H1 (cell line): Measurements from ENCODE around the gene PLSCR1. TPM values are rescaled to one million over a fixed set of nuclear protein-coding genes. Genes with fewer than 3 reads are reported as not detected.

Experiments
- CTCF ChIA-PET: fragments of 300-600 bp; sonication (Branson Sonifier 250); formaldehyde crosslinking; loops from one replicate; lab custom pipeline; 2021; ENCODE audit not compliant: partially characterized antibody; lab: Charles Lee
- POLR2A ChIA-PET: fragments of 300-600 bp; sonication (Branson Sonifier 250); formaldehyde crosslinking; loops from one replicate; lab custom pipeline; 2021; ENCODE audit warnings: inconsistent platforms; ENCODE audit not compliant: partially characterized antibody; lab: Charles Lee
- DNase-seq, 2 experiments: peaks; one replicate each; pipeline versions ENCODE4 v3.0.0 to v3.0.0-alpha.2; 2010 to 2022; ENCODE audit warnings: low spot score in 2 of 2, low read depth in 1 of 2, mixed read lengths in 1 of 2
- FAIRE-seq: peaks from 2 replicates; lab custom pipeline; 2011; peaks lifted over from hg19 to GRCh38; lab: Jason Lieb, UNC
- H2AFZ ChIP-seq: 2 replicates; pipeline ENCODE4 v1.8.1; 2012; ENCODE audit warnings: low read length, inconsistent platforms
- H2AK5ac ChIP-seq: 2 replicates; pipeline ENCODE4 v1.6.1; 2013; ENCODE audit warnings: low read depth, low read length
- H2BK120ac ChIP-seq: replicated peaks from 2 replicates; pipeline ENCODE3; 2013; ENCODE audit warnings: low read depth, low read length, inconsistent platforms
- H2BK12ac ChIP-seq: 2 replicates; pipeline ENCODE4 v1.6.1; 2013; ENCODE audit warnings: low read depth, low read length
- H2BK15ac ChIP-seq: 2 replicates; pipeline ENCODE4 v1.6.1; 2013; ENCODE audit warnings: low read length
- H2BK20ac ChIP-seq: 2 replicates; pipeline ENCODE4 v1.6.1; 2013; ENCODE audit warnings: low read length
- H2BK5ac ChIP-seq: 2 replicates; pipeline ENCODE4 v1.6.1; 2013; ENCODE audit warnings: low read depth, low read length
- H3K14ac ChIP-seq: 2 replicates; pipeline ENCODE4 v1.6.1; 2013; ENCODE audit warnings: inconsistent platforms; ENCODE audit not compliant: insufficient read length
- H3K18ac ChIP-seq: 2 replicates; pipeline ENCODE4 v1.6.1; 2013; ENCODE audit warnings: low read length; ENCODE audit errors: extremely low read depth
- H3K23ac ChIP-seq: 2 replicates; pipeline ENCODE4 v1.6.1; 2013; ENCODE audit warnings: inconsistent platforms; ENCODE audit not compliant: insufficient read length
- H3K23me2 ChIP-seq: 2 replicates; pipeline ENCODE4 v1.6.1; 2013; ENCODE audit warnings: low read depth, low read length
- H3K27ac ChIP-seq: 2 replicates; pipeline ENCODE4 v1.6.1; 2011; ENCODE audit warnings: low read depth, low read length, inconsistent platforms
- H3K27me3 ChIP-seq, 4 experiments: replicated peaks in 1 of 4; 1 replicate in 1 of 4; 2 replicates in 3 of 4; pipeline versions ENCODE4 v1.6.1 to v1.8.1; 2011 to 2013; ENCODE audit warnings: low read length in 3 of 4, mild to moderate bottlenecking in 3 of 4, inconsistent platforms in 2 of 4, mixed read lengths in 2 of 4, moderate library complexity in 1 of 4; ENCODE audit not compliant: control insufficient read depth in 3 of 4, insufficient read depth in 3 of 4; ENCODE audit errors: extremely low read depth in 1 of 4
- H3K36me3 ChIP-seq, 4 experiments: 2 replicates each; pipeline versions ENCODE4 v1.6.1 to v1.8.1; 2011 to 2013; ENCODE audit warnings: mild to moderate bottlenecking in 4 of 4, low read length in 3 of 4, moderate library complexity in 2 of 4, control low read depth in 1 of 4, inconsistent platforms in 1 of 4; ENCODE audit not compliant: insufficient read depth in 4 of 4, control insufficient read depth in 2 of 4
- H3K4ac ChIP-seq: replicated peaks from 2 replicates; pipeline ENCODE3; 2013; ENCODE audit warnings: low read length, low read depth, mixed read lengths, inconsistent platforms; ENCODE audit not compliant: insufficient read length
- H3K4me1 ChIP-seq, 4 experiments: replicated peaks in 1 of 4; 1 replicate in 1 of 4; 2 replicates in 3 of 4; pipeline versions ENCODE4 v1.6.1 to v1.8.1; 2011 to 2013; ENCODE audit warnings: low read length in 3 of 4, inconsistent platforms in 2 of 4, mixed read lengths in 1 of 4; ENCODE audit not compliant: insufficient read depth in 4 of 4, control insufficient read depth in 3 of 4
- H3K4me2 ChIP-seq, 2 experiments: 2 replicates each; pipeline versions ENCODE4 v1.6.1 to v1.8.1; 2011 to 2013; ENCODE audit warnings: low read depth in 2 of 2, low read length in 2 of 2, control low read depth in 1 of 2, inconsistent platforms in 1 of 2, mild to moderate bottlenecking in 1 of 2; ENCODE audit not compliant: insufficient read depth in 1 of 2
- H3K4me3 ChIP-seq, 4 experiments: fragments of 200-600, 300-600 bp in 1 of 4; sonication (generic), shearing (Covaris generic), sonication (Bioruptor Twin) in 1 of 4; 2 replicates each; pipeline versions ENCODE4 v1.5.1 to v1.8.1; 2011 to 2016; ENCODE audit warnings: low read length in 4 of 4, low read depth in 3 of 4, control low read depth in 2 of 4, inconsistent platforms in 2 of 4, mild to moderate bottlenecking in 2 of 4, mixed read lengths in 1 of 4, moderate library complexity in 1 of 4; ENCODE audit not compliant: insufficient read depth in 2 of 4; ENCODE audit errors: extremely low read depth in 1 of 4
- H3K56ac ChIP-seq: replicated peaks from 2 replicates; pipeline ENCODE3; 2013; ENCODE audit warnings: low read depth, mild to moderate bottlenecking, mixed read lengths, low read length, inconsistent platforms; ENCODE audit not compliant: insufficient read length
- H3K79me1 ChIP-seq: 2 replicates; pipeline ENCODE4 v1.6.1; 2013; ENCODE audit warnings: low read depth, low read length, control low read depth
- H3K79me2 ChIP-seq, 2 experiments: 2 replicates each; pipeline versions ENCODE4 v1.6.1 to v1.8.1; 2012 to 2013; ENCODE audit warnings: low read length in 2 of 2, mild to moderate bottlenecking in 2 of 2, inconsistent platforms in 1 of 2; ENCODE audit not compliant: insufficient read depth in 2 of 2, control insufficient read depth in 1 of 2
- H3K9ac ChIP-seq, 4 experiments: replicated peaks in 1 of 4; 1 replicate in 1 of 4; 2 replicates in 3 of 4; pipeline versions ENCODE4 v1.6.1 to v1.8.1; 2011 to 2013; ENCODE audit warnings: low read depth in 3 of 4, low read length in 3 of 4, control low read depth in 2 of 4, mild to moderate bottlenecking in 2 of 4, moderate library complexity in 2 of 4, inconsistent platforms in 1 of 4; ENCODE audit errors: extremely low read depth in 1 of 4
- H3K9me3 ChIP-seq, 2 experiments: 2 replicates each; pipeline versions ENCODE4 v1.6.1 to v1.8.1; 2012 to 2013; ENCODE audit warnings: mild to moderate bottlenecking in 2 of 2, moderate library complexity in 2 of 2, control low read depth in 1 of 2, inconsistent platforms in 1 of 2, low read depth in 1 of 2, low read length in 1 of 2, mixed read lengths in 1 of 2; ENCODE audit not compliant: insufficient read depth in 2 of 2
- H4K20me1 ChIP-seq, 2 experiments: replicated peaks in 1 of 2; 2 replicates each; pipeline versions ENCODE3 to v1.8.1; 2011 to 2013; ENCODE audit warnings: inconsistent platforms in 2 of 2, low read length in 2 of 2, mild to moderate bottlenecking in 1 of 2; ENCODE audit not compliant: insufficient read depth in 2 of 2, control insufficient read depth in 1 of 2
- H4K5ac ChIP-seq: 2 replicates; pipeline ENCODE4 v1.6.1; 2013; ENCODE audit warnings: low read length, low read depth, mixed read lengths, inconsistent platforms; ENCODE audit not compliant: insufficient read length
- H4K8ac ChIP-seq: 2 replicates; pipeline ENCODE4 v1.8.0; 2013; ENCODE audit warnings: mild to moderate bottlenecking, moderate library complexity, low read length, inconsistent platforms; ENCODE audit not compliant: insufficient read depth; ENCODE audit errors: extremely low read depth
- H4K91ac ChIP-seq: replicated peaks from 2 replicates; pipeline ENCODE3; 2013; ENCODE audit warnings: low read length, mixed read lengths, inconsistent platforms; ENCODE audit not compliant: insufficient read length
- POU5F1 ChIP-seq: IDR thresholded peaks from 2 replicates; pipeline ENCODE4 v1.6.1; 2011; ENCODE audit warnings: low read depth, mild to moderate bottlenecking, low read length, moderate library complexity
- WGBS, 2 experiments: shearing (Covaris generic) in 1 of 2; methylation state at CpG; one replicate each; pipeline versions ENCODE4 v1.1.6 to v1.1.7; 2013 to 2015; ENCODE audit warnings: low lambda C conversion rate in 2 of 2, mixed read lengths in 2 of 2, inconsistent platforms in 1 of 2, low coverage in 1 of 2, missing lambda C conversion rate in 1 of 2; ENCODE audit not compliant: insufficient replicate concordance in 2 of 2, insufficient coverage in 1 of 2, insufficient read length in 1 of 2; ENCODE audit errors: extremely low coverage in 1 of 2, missing lambda C conversion rate in 1 of 2; 5-methylcytosine and 5-hydroxymethylcytosine counted together
- polyA plus RNA-seq, 7 experiments: library from polyadenylated mRNA; depleted of rRNA in 3 of 7; stranded (reverse) in 5 of 7; unstranded in 2 of 7; fragments of >200 nt in 5 of 7; fragments of 200-250 nt in 2 of 7; gene quantifications; 1 replicate in 5 of 7; 2 replicates in 1 of 7; 4 replicates in 1 of 7; pipeline versions ENCODE4 v1.2.1 to v1.2.3, GENCODE V29; 2011 to 2013; ENCODE audit warnings: missing spikeins in 2 of 7, mixed read lengths in 2 of 7
- total RNA-seq: library from RNA; stranded (reverse); fragmentation: NEBNext Ultra II Directional; extraction: Animal tissue kit (Norgen Biotek cat#: 25700); gene quantifications from 2 replicates; pipeline ENCODE4 v1.2.1, GENCODE V29; 2021

PLSCR1 gene
- total and polyA plus RNA-seq, 2 of the 8 experiments (the other 6 are each of a cell fraction or from before 2014, with no cell fraction given): 32.2 to 48.5 TPM

- FAIRE-seq (no peak), DNase-seq (no peak)
- no peak overlapping the region for H3K9ac ChIP-seq
- no peak overlapping the region for H3K56ac ChIP-seq
- POLR2A ChIA-PET: interaction anchor here (0.7 to 1.5 kb wide), 3 partner anchors 25 to 49 kb away, joined by 3 to 4 read pairs (median 3); partner anchors contain the start of gene PLSCR1
- no peak overlapping the region for H4K91ac ChIP-seq
- no peak overlapping the region for H2AFZ ChIP-seq
- H3K79me2 ChIP-seq: no peaks in the 10 kb centered on the region
- no peaks in the 10 kb centered on the region; the same call in 1 of the 2 replicates for H3K23me2 ChIP-seq
- H3K79me1 ChIP-seq: no peaks in the 10 kb centered on the region
- no peak overlapping the region for H2BK5ac ChIP-seq
- no peak overlapping the region for H4K5ac ChIP-seq
- no peaks in the 10 kb centered on the region for H4K20me1 ChIP-seq
- H3K23ac ChIP-seq: no peak overlapping the region
- H3K27me3 ChIP-seq: no peaks in the 10 kb centered on the region
- no peak overlapping the region for H2BK15ac ChIP-seq
- H2BK12ac ChIP-seq: no peak overlapping the region
- no peak overlapping the region for H3K4me3 ChIP-seq
- H4K8ac ChIP-seq: no peak overlapping the region
- H2AK5ac ChIP-seq: no peak overlapping the region
- CTCF ChIA-PET: no interaction called here
- no peak overlapping the region for H2BK120ac ChIP-seq
- no peak overlapping the region for H2BK20ac ChIP-seq
- H3K4me1 ChIP-seq: peaks cover 0 to 6% (median 2%) of the 10 kb centered on the region in 4 experiments; a peak in 3 of 7 replicates
- H3K14ac ChIP-seq: no peak overlapping the region
- no peaks in the 10 kb centered on the region for H3K9me3 ChIP-seq
- no peak for TF ChIP-seq POU5F1
- TF ChIP-seq, all 59 proteins: peak for 0
- no peak overlapping the region for H3K27ac ChIP-seq
- peaks cover 0 to 7% (median 0%) of the 10 kb centered on the region in 4 experiments; a peak in 1 of 8 replicates for H3K36me3 ChIP-seq
- no peak overlapping the region for H3K4ac ChIP-seq
- no peak overlapping the region for H3K4me2 ChIP-seq
- no peak overlapping the region for H3K18ac ChIP-seq
- WGBS, 2 experiments: 92% methylated on average over 4 of the region's 4 CpGs; no CpG with 5 or more reads in 1 of the 2 experiments
Observed at GRCh38 chr3:146517684-146518435, 26.5 kb downstream of the PLSCR1 start.
